K562 (cell line): ENCODE measurements around the gene NUP205. TPM values are rescaled to one million over a fixed set of nuclear protein-coding genes. Genes with fewer than 3 reads are reported as not detected.

ENCODE experiments used
- E4F1 ChIP-seq: fragments of 250-450 bp; sonication (Bioruptor Pico); IDR thresholded peaks from 2 replicates; pipeline ENCODE4 v1.5.0; 2021; ENCODE audit warnings: mild to moderate bottlenecking, borderline replicate concordance
- ERF ChIP-seq: fragments of 450-650 bp; formaldehyde crosslinking; IDR thresholded peaks from 2 replicates; pipeline ENCODE4 v1.4.0; 2020; ENCODE audit warnings: mild to moderate bottlenecking, mixed read lengths
- ETS1 ChIP-seq: conservative IDR thresholded peaks from 2 replicates; pipeline ENCODE4 v1.6.1; 2011; ENCODE audit warnings: low read depth, mild to moderate bottlenecking, low read length; ENCODE audit not compliant: control insufficient read depth
- GTF2B ChIP-seq: IDR thresholded peaks from 2 replicates; pipeline ENCODE4 v1.6.1; 2011; ENCODE audit not compliant: insufficient read length; ENCODE audit errors: extremely low read depth
- HDAC2 ChIP-seq: fragments of 450-650 bp; IDR thresholded peaks from 2 replicates; pipeline ENCODE4 v1.6.1; 2016; ENCODE audit warnings: mild to moderate bottlenecking
- KLF1 ChIP-seq: fragments of 450-650 bp; IDR thresholded peaks from 2 replicates; pipeline ENCODE4 v1.6.1; 2016; ENCODE audit warnings: missing genetic modification characterization, missing compliant biosample characterization
- SOX6 ChIP-seq: fragments of 450-650 bp; IDR thresholded peaks from 2 replicates; pipeline ENCODE4 v1.6.1; 2014; ENCODE audit warnings: mild to moderate bottlenecking
- USF1 ChIP-seq: sonication (generic); formaldehyde crosslinking; IDR thresholded peaks from 2 replicates; pipeline ENCODE4 v1.9.0; 2022; ENCODE audit warnings: mild to moderate bottlenecking, missing genetic modification reagents
- ZBTB11 ChIP-seq, 3 experiments: fragments of 200-800 bp in 1 of 3; fragments of 250-450 bp in 1 of 3; fragments of 450-650 bp in 1 of 3; sonication (Bioruptor Pico) in 1 of 3; sonication (Bioruptor generic) in 1 of 3; formaldehyde crosslinking in 1 of 3; IDR thresholded peaks; 2 replicates each; pipeline versions ENCODE4 v1.6.1 to v1.8.0; 2016 to 2022; ENCODE audit warnings: mild to moderate bottlenecking in 2 of 3, missing genetic modification characterization in 2 of 3, missing compliant biosample characterization in 1 of 3, moderate library complexity in 1 of 3
- ZNF436 ChIP-seq: fragments of 250-450, 450-650 bp; sonication (Bioruptor Pico); formaldehyde crosslinking; IDR thresholded peaks from 2 replicates; pipeline ENCODE4 v1.7.0; 2020; ENCODE audit warnings: mild to moderate bottlenecking
- ZNF609 ChIP-seq: sonication (generic); formaldehyde crosslinking; IDR thresholded peaks from 2 replicates; pipeline ENCODE4 v1.8.1; 2023; ENCODE audit warnings: missing genetic modification reagents, mild to moderate bottlenecking, borderline replicate concordance
- polyA plus RNA-seq, 8 experiments: library from polyadenylated mRNA; depleted of rRNA in 4 of 8; stranded (reverse) in 5 of 8; unstranded in 3 of 8; fragments of >200 nt; fragmentation: Nextera tagmentation in 2 of 8; fragmentation: Illumina TruSeq in 1 of 8; extraction: Ambion mirVana in 2 of 8; extraction: Trizol in 1 of 8; gene quantifications; 2 replicates each; pipeline versions ENCODE4 v1.2.1 to v1.2.3, GENCODE V29; 2011 to 2014; ENCODE audit warnings: inconsistent platforms in 1 of 8, missing spikeins in 1 of 8
- total RNA-seq, 7 experiments: library from RNA; depleted of rRNA in 6 of 7; stranded (reverse); fragments of >200 nt in 6 of 7; fragmentation: Illumina TruSeq in 2 of 7; extraction: Trizol in 2 of 7; gene quantifications; 2 replicates each; pipeline versions ENCODE4 v1.2.1 to v1.2.3, GENCODE V29; 2011 to 2021; ENCODE audit warnings: low replicate concordance in 1 of 7

Gene NUP205
- total and polyA plus RNA-seq, 9 of the 15 experiments (the other 6 are each of a cell fraction or from before 2014, with no cell fraction given) = 101 to 282 (median 193) TPM

- TF ChIP-seq ZBTB11 (CRISPR knock-in tag; IDR thresholded peaks at IDR 0.05) (peak in 1 of 3 experiments; percentile 76; a peak in 2 of 6 replicates), HDAC2 (peak; percentile 85), KLF1 (peak; percentile 34; the same call in 1 of the 2 replicates), E4F1 (no peak), ZNF436 (CRISPR knock-in tag) (no peak), ZNF609 (no peak; the same call in 1 of the 2 replicates), SOX6 (0 out of 2 replicates have a peak, but pooled peaks have one; percentile 9), USF1 (CRISPR knock-in tag) (peak; percentile 69), ETS1 (peak; percentile 86), ERF (CRISPR knock-in tag) (peak; percentile 91; the same call in 1 of the 2 replicates), GTF2B (peak; percentile 85)
Observed at GRCh38 chr7:135557455-135558336, at the start of gene NUP205 (continued).
